A172 (cell line): Measurements from ENCODE around the gene TMCO1. TPM values are rescaled to one million over a fixed set of nuclear protein-coding genes. Genes with fewer than 3 reads are reported as not detected.
"Not testable (repeated sequence)": the region's sequence is repeated elsewhere in the genome, so short reads cannot be mapped to it uniquely, and the experiment has no call there.

Source experiments
- DNase-seq: peaks from one replicate; pipeline ENCODE4 v3.0.0-alpha.2; 2015; ENCODE audit warnings: low spot score
- total RNA-seq: library from RNA; depleted of rRNA; stranded (reverse); fragments of >200 nt; shearing (Covaris generic); gene quantifications from 2 replicates; pipeline ENCODE4 v1.2.3, GENCODE V29; 2014; rRNA removed

Gene TMCO1
- total RNA-seq, 1 experiment from 2014 or later = 266 TPM

- DNase-seq = no peak
Observed at GRCh38 chr1:165686971-165687433, 81.7 kb downstream of the TMCO1 start.

GRCh38 chr1:165686121-165686970 lies 82.3 kb downstream of the TMCO1 start:
- DNase-seq = no peak

GRCh38 chr1:165683848-165684485 lies 84.7 kb downstream of the TMCO1 start:
- no peak for DNase-seq

GRCh38 chr1:165680773-165681172 lies 87.9 kb downstream of the TMCO1 start:
- DNase-seq = not testable (repeated sequence)

- no peak for DNase-seq
Observed at GRCh38 chr1:165680303-165680702, 88.4 kb downstream of the TMCO1 start.

GRCh38 chr1:165679282-165680036 lies 89.2 kb downstream of the TMCO1 start:
- no peak for DNase-seq

GRCh38 chr1:165678509-165678908 lies 90.2 kb downstream of the TMCO1 start:
- DNase-seq = no peak

Other genes with a start within 250 kb of the TMCO1 start
- gene LRRC52, start 224.9 kb downstream of the TMCO1 start, total RNA-seq = not detected in 2 replicates
- gene MGST3, start 137.6 kb downstream of the TMCO1 start, total RNA-seq = 224 and 279 TPM in 2 replicates
- 89.2 and 96.5 TPM in 2 replicates for gene ALDH9A1, start 70.3 kb downstream of the TMCO1 start, total RNA-seq
- gene UCK2, start 58.7 kb upstream of the TMCO1 start, total RNA-seq = 71.3 and 104 TPM in 2 replicates